Endothelial cell of umbilical vein (primary cell): ENCODE measurements around the gene SPAM1. TPM values are rescaled to one million over a fixed set of nuclear protein-coding genes. Genes with fewer than 3 reads are reported as not detected.

ENCODE experiments used
- Bru-seq: library from RNA; stranded (reverse); fragments of 400-500 nt; gene quantifications from one replicate; lab custom pipeline; 2021; lab: Mats Ljungman, UMichigan
- BruChase-seq, 2 experiments: library from RNA; stranded (reverse); fragments of 400-500 nt; gene quantifications; one replicate each; lab custom pipeline; 2021; lab: Mats Ljungman, UMichigan
- BruUV-seq: library from RNA; stranded (reverse); fragments of 400-500 nt; replicated peaks from 2 replicates; lab custom pipeline; 2021; lab: Mats Ljungman, UMichigan
- CTCF ChIA-PET: fragments of 300-600, 350-600 bp; sonication (Branson Sonifier 250); formaldehyde crosslinking; loops from one replicate; lab custom pipeline; 2021; ENCODE audit warnings: antibody characterized with exemption, inconsistent platforms; lab: Charles Lee
- POLR2A ChIA-PET: fragments of 300-600, 350-600 bp; sonication (Branson Sonifier 250); formaldehyde crosslinking; loops from one replicate; lab custom pipeline; 2021; ENCODE audit warnings: antibody characterized with exemption, inconsistent platforms; lab: Charles Lee
- DNase-seq: peaks from one replicate; pipeline ENCODE4 v3.0.0-alpha.2; 2011; ENCODE audit warnings: low read depth, low spot score
- FAIRE-seq: peaks from 2 replicates; lab custom pipeline; 2011; peaks lifted over from hg19 to GRCh38; lab: Jason Lieb, UNC
- H2AFZ ChIP-seq: 2 replicates; pipeline ENCODE4 v1.6.0; 2012; ENCODE audit warnings: low read depth, low read length, control low read depth, inconsistent platforms
- H3K27ac ChIP-seq: 2 replicates; pipeline ENCODE4 v1.5.1; 2011; ENCODE audit warnings: low read depth, mild to moderate bottlenecking, control low read depth, low read length, moderate library complexity; ENCODE audit not compliant: insufficient read depth
- H3K27me3 ChIP-seq, 2 experiments: 2 replicates each; pipeline versions ENCODE4 v1.6.0 to v1.6.1; 2011; ENCODE audit warnings: low read length in 2 of 2, mixed read lengths in 1 of 2; ENCODE audit not compliant: control insufficient read depth in 2 of 2, insufficient read depth in 2 of 2
- H3K36me3 ChIP-seq, 2 experiments: 2 replicates in 1 of 2; 3 replicates in 1 of 2; pipeline ENCODE4 v1.5.1; 2011; ENCODE audit warnings: low read length in 2 of 2, mild to moderate bottlenecking in 1 of 2, moderate library complexity in 1 of 2; ENCODE audit not compliant: control insufficient read depth in 2 of 2, insufficient read depth in 2 of 2; ENCODE audit errors: extremely low read depth in 1 of 2
- H3K4me1 ChIP-seq: 3 replicates; pipeline ENCODE4 v1.5.1; 2011; ENCODE audit warnings: mild to moderate bottlenecking, low read length; ENCODE audit not compliant: control insufficient read depth, insufficient read depth; ENCODE audit errors: extremely low read depth
- H3K4me2 ChIP-seq: 2 replicates; pipeline ENCODE4 v1.6.1; 2011; ENCODE audit warnings: low read length, control low read depth, mixed read lengths; ENCODE audit not compliant: insufficient read depth
- H3K4me3 ChIP-seq, 3 experiments: fragments of 200-600 bp in 1 of 3; sonication (generic), shearing (Covaris generic) in 1 of 3; replicated peaks in 1 of 3; 2 replicates each; pipeline ENCODE4 v1.5.1; 2011 to 2016; ENCODE audit warnings: control low read depth in 3 of 3, low read length in 3 of 3, mild to moderate bottlenecking in 2 of 3, inconsistent platforms in 1 of 3, low read depth in 1 of 3, moderate library complexity in 1 of 3; ENCODE audit not compliant: insufficient read depth in 1 of 3
- H3K79me2 ChIP-seq: 2 replicates; pipeline ENCODE4 v1.6.0; 2012; ENCODE audit warnings: low read length, inconsistent platforms; ENCODE audit not compliant: control insufficient read depth, insufficient read depth
- H3K9ac ChIP-seq: replicated peaks from 2 replicates; pipeline ENCODE3; 2011; ENCODE audit warnings: low read length, control low read depth; ENCODE audit not compliant: insufficient read depth; ENCODE audit errors: extremely low read depth
- H3K9me1 ChIP-seq: replicated peaks from 3 replicates; pipeline ENCODE4 v1.6.0; 2011; ENCODE audit warnings: mild to moderate bottlenecking, low read length; ENCODE audit not compliant: control insufficient read depth, insufficient read depth; ENCODE audit errors: extremely low read depth
- H3K9me3 ChIP-seq: replicated peaks from 2 replicates; pipeline ENCODE4 v1.5.1; 2012; ENCODE audit warnings: low read length, inconsistent platforms; ENCODE audit not compliant: control insufficient read depth, insufficient read depth
- H4K20me1 ChIP-seq: replicated peaks from 2 replicates; pipeline ENCODE3; 2011; ENCODE audit warnings: mild to moderate bottlenecking, low read length; ENCODE audit not compliant: control insufficient read depth, insufficient read depth; ENCODE audit errors: extremely low read depth
- CTCF ChIP-seq, 2 donors: IDR thresholded peaks; 1 replicate in 1 of 2; 2 replicates in 1 of 2; pipeline ENCODE4 v1.5.1; 2011; ENCODE audit warnings: low read length in 2 of 2, mild to moderate bottlenecking in 2 of 2, moderate library complexity in 2 of 2, control low read depth in 1 of 2, inconsistent platforms in 1 of 2, low read depth in 1 of 2; ENCODE audit not compliant: insufficient read depth in 1 of 2; ENCODE audit errors: extremely low read depth in 1 of 2
- EZH2 ChIP-seq: IDR thresholded peaks from 2 replicates; pipeline ENCODE4 v1.6.1; 2012; ENCODE audit warnings: borderline replicate concordance, low read depth, mild to moderate bottlenecking, moderate library complexity, low read length, inconsistent platforms; ENCODE audit not compliant: severe bottlenecking
- FOS ChIP-seq: IDR thresholded peaks from 2 replicates; pipeline ENCODE4 v1.6.1; 2011; ENCODE audit warnings: mild to moderate bottlenecking, low read length, moderate library complexity, borderline replicate concordance; ENCODE audit not compliant: insufficient read depth
- MAX ChIP-seq: IDR thresholded peaks from 2 replicates; pipeline ENCODE4 v1.6.1; 2011; ENCODE audit not compliant: insufficient read depth, insufficient read length
- MYC ChIP-seq: IDR thresholded peaks from one replicate; pipeline ENCODE4 v1.6.1; 2011; ENCODE audit warnings: mild to moderate bottlenecking, low read depth, low read length
- POLR2AphosphoS5 ChIP-seq: IDR thresholded peaks from 2 replicates; pipeline ENCODE4 v1.6.1; 2012; ENCODE audit warnings: low read depth, mild to moderate bottlenecking, control low read depth, low read length, moderate library complexity; ENCODE audit not compliant: insufficient read depth
- dilution Hi-C: fragments of 300-500 bp; cut with MboI; formaldehyde crosslinking; loops from one replicate; pipeline ENCODE4 v1.15.0; 2019; ENCODE audit warnings: low sequenced_read_pairs; ENCODE audit not compliant: extremely low pct_ligation_motif_present
- intact Hi-C: fragments of 100-400 bp; cut with micrococcal nuclease; formaldehyde crosslinking; loops from one replicate; pipeline ENCODE4 v1.10.0; 2022
- long read RNA-seq: library from polyadenylated mRNA; stranded (forward); transcript quantifications from one replicate; pipeline ENCODE4 v2.0.0, GENCODE V29; 2021
- polyA minus RNA-seq, 3 experiments: library from RNA; depleted of rRNA, polyadenylated mRNA; stranded (reverse); fragments of >200 nt; gene quantifications; 1 replicate in 1 of 3; 2 replicates in 2 of 3; pipeline ENCODE4 v1.2.3, GENCODE V29; 2011
- polyA plus RNA-seq, 4 experiments: library from polyadenylated mRNA; depleted of rRNA in 3 of 4; stranded (reverse) in 3 of 4; unstranded in 1 of 4; fragments of >200 nt; gene quantifications; 2 replicates each; pipeline versions ENCODE4 v1.2.1 to v1.2.3, GENCODE V29; 2011 to 2012; ENCODE audit warnings: missing spikeins in 1 of 4
- total RNA-seq: library from RNA; stranded (reverse); gene quantifications from 2 replicates; pipeline ENCODE4 v1.2.3, GENCODE V29; 2021

SPAM1 gene
- not detected in 2 replicates for total RNA-seq
- polyA plus RNA-seq: not detected in 2 replicates
- not detected in 2 replicates for polyA plus RNA-seq (2011; cell fraction: cytosol; rRNA removed)
- polyA plus RNA-seq (2011; cell fraction: nucleus; rRNA removed): not detected in 2 replicates
- not detected in 2 replicates for polyA plus RNA-seq (2012)
- polyA minus RNA-seq: not detected in 2 replicates
- not detected for polyA minus RNA-seq (2011; cell fraction: cytosol; rRNA and poly(A)+ RNA removed)
- polyA minus RNA-seq (2011; cell fraction: nucleus; rRNA and poly(A)+ RNA removed): not detected in 2 replicates
- not detected for Bru-seq, nascent RNA
- BruChase-seq, experiment 1, labeled RNA remaining after a 6-hour chase: percentile 2 among the genes with signal in this experiment
- not detected for BruChase-seq, experiment 2, labeled RNA remaining after a 2-hour chase
- long read RNA-seq: 0 reads

- Histone ChIP-seq H2AFZ (no peak within 1 kb of the TSS), H3K4me2 (no peak within 1 kb of the TSS), H4K20me1 (no peaks in the 10 kb centered on the region), H3K4me3 (no peak within 1 kb of the TSS), H3K27ac (no peak within 1 kb of the TSS), H3K9ac (no peak within 1 kb of the TSS), H3K9me3 (no peaks in the 10 kb centered on the region), H3K79me2 (no peaks in the 10 kb centered on the region), H3K36me3 (no peaks in the 10 kb centered on the region), H3K9me1 (no peaks in the 10 kb centered on the region), H3K27me3 (no peaks in the 10 kb centered on the region), H3K4me1 (no peaks in the 10 kb centered on the region)
- FAIRE-seq (no peak), DNase-seq (no peak)
- ChIA-PET POLR2A (no interaction called here), CTCF (no interaction called here)
- no peak for TF ChIP-seq CTCF (IDR thresholded peaks at IDR 0.05; ENCODE audit: extremely low read depth in 1 of 2, insufficient read depth in 1 of 2, low read depth in 1 of 2, low read length in 2 of 2)
- dilution Hi-C loops: no loop called here
- no TSS peak for BruUV-seq
- intact Hi-C loops: no loop called here
These were observed at the start of gene SPAM1 for GRCh38 chr7:123924941-123925340. Gene SPAM1 (plus strand): TSS chr7:123925241. CDS start chr7:123953571, 28,330 bp downstream.

GRCh38 chr7:123876557-123877256 lies 48.3 kb upstream of the SPAM1 start:
- no peaks in the 10 kb centered on the region for H3K36me3 ChIP-seq
- no peak overlapping the region for H3K4me3 ChIP-seq
- H2AFZ ChIP-seq: no peak overlapping the region
- dilution Hi-C loops: no loop called here
- no peak overlapping the region for H3K9ac ChIP-seq
- ChIA-PET POLR2A (no interaction called here), CTCF (interaction anchor here (1.0 to 2.7 kb wide), 4 partner anchors 12 to 382 kb away, joined by 4 to 12 read pairs (median 6); no protein-coding TSS in a partner anchor)
- TF ChIP-seq MAX (no peak), FOS (no peak), POLR2AphosphoS5 (no peak), MYC (no peak), EZH2 (no peak)
- H3K79me2 ChIP-seq: no peaks in the 10 kb centered on the region
- H3K4me1 ChIP-seq: no peaks in the 10 kb centered on the region
- DNase-seq: peak; percentile 15
- no peaks in the 10 kb centered on the region for H4K20me1 ChIP-seq
- no peak overlapping the region for H3K4me2 ChIP-seq
- H3K27me3 ChIP-seq: no peaks in the 10 kb centered on the region
- no peak for FAIRE-seq
- intact Hi-C loops: loop anchor here (10.0 kb wide), 1 partner anchor 968 kb away; no protein-coding TSS in a partner anchor
- H3K9me3 ChIP-seq: no peaks in the 10 kb centered on the region
- H3K9me1 ChIP-seq: no peaks in the 10 kb centered on the region
- BruUV-seq: no TSS peak
- H3K27ac ChIP-seq: no peak overlapping the region
